Placental epithelial cell (primary cell): ENCODE results near the gene C1orf35. TPM values are rescaled to one million over a fixed set of nuclear protein-coding genes. Genes with fewer than 3 reads are reported as not detected.

Source experiments
- small RNA-seq: library from RNA; depleted of rRNA; stranded (forward); fragments of <200 nt; gene quantifications from one replicate; pipeline ENCODE3, GENCODE V24; 2012
- total RNA-seq: library from RNA; depleted of rRNA; stranded (reverse); fragments of >200 nt; gene quantifications from 2 replicates; pipeline ENCODE4 v1.2.3, GENCODE V29; 2012

The C1orf35 gene
- total RNA-seq = 5.7 and 9.4 TPM in 2 replicates

DNA sequence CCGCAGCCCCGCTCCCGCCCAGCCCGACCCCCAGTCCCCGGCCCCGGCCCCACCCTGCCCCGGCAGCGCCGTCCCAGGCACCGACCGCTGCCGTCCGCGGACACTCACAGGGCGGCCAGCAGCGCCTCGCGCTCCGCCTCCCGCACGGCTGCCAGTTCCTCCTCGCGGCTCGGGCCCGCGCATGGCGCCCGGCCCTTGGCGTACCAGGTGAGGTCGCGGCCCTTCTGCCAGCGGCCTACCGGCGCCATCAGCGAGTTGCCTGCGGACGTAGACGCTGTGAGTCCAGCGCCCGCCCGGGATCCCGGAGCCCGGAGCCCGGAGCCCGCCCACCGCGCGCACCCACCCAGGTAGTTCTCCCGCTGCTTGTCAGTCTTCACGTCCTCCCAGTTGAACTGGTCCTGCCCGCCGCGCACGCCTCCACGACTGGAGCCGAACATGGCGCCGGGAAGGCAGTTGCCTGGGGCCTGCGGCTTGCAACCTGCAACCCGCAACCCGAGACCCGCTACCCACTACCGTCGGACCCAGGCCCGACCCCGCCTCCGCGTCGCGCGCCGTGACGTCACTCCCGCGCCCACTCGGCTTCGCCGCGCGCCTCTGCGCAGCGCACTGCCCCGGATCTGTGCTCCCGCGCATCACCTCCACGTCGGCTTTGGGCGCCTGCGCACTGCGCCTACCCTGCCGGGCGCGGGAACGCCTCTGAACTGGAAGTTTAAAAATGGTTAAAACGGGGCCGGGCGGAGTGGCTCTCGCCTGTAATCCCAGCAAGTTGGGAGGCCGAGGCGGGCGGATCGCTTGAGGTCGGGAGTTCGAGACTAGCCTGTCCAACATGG, at the start of gene C1orf35:
Gene C1orf35, minus strand, starts transcription at position 535 of the 830 bp plus-strand sequence. Its CDS starts 98 bp downstream, at position 437.

DNA sequence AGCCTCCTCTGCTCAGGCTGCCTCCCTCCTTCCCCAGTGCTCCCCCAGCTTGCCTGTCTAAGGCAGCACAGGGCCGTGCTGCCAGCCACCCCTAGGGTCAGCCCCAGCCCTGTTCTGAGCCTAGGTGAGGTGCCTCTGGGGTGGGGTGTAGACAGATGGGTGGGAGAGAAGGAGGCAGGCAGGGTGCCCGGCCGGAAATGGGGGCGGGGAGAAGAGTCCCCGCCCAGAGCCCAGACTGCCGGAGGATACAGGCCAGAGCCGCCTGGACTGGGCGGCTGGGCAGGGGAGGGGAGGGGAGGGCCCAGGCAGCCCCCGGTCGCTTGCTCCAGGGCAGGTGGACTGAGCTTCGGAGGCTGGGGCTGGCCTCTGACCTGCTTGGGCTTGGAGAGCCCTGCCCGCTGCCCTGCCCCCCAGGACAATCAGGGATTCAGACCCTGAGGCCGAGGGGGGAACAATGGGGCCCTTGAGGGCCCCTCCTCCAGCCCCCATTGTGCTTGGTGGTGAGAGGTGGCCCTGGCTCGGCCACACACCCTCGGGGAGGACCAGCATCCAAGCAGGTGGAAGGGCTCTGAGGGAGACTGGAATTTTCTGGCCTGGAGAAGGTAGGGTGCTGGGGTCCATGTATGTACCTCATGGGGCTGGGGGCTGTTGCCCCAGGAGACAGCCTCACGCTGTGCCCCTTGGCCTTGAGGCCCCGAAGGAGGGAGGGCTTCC, 46.4 kb upstream of the C1orf35 start, which contains the start of gene GJC2:
Gene GJC2, plus strand, starts transcription at position 525 of the 714 bp plus-strand sequence. CDS start 7,829 bp downstream, outside the sequence.

DNA sequence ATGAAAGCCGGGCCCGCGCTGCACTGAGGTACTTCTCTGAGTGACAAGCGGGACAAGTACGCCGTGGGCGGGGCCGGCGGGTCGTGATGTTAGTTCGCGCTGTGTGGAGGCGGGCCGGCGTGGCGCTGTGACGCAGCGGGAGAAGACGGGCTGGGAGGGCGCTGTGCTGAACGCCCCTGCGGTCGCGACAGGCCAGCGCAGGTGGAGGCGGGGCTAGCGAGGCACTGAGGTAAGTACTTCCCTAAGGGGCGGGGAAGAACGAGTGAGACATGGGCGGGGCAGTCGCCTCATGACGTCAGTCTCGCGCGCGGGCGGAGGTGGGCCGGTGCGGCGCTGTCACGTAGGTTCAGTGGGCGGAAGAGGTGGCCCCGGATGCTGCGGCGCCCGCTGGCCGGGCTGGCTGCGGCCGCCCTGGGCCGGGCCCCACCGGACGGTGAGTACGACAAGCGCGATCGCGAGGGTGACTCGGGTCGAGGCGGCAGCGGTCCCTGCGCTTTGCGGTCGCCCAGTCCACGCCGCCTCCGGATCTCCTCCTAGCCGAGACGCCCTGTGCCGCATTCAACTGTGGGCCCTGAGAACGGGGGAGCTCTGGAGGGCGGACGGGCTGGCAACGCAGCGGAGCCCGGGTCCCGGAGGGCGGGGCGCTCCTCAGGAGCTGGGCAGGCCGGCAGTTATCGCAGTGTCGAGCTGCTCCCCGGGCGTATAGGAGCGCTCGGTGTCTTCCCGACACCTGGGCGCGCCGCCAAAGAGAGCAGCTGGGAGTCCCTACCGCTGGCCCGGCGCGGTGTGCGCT, 37.0 kb upstream of the C1orf35 start, which contains the start of gene GUK1:
Gene GUK1, plus strand, starts transcription at position 349 of the 793 bp plus-strand sequence. Its CDS starts 24 bp downstream, at position 373.

DNA sequence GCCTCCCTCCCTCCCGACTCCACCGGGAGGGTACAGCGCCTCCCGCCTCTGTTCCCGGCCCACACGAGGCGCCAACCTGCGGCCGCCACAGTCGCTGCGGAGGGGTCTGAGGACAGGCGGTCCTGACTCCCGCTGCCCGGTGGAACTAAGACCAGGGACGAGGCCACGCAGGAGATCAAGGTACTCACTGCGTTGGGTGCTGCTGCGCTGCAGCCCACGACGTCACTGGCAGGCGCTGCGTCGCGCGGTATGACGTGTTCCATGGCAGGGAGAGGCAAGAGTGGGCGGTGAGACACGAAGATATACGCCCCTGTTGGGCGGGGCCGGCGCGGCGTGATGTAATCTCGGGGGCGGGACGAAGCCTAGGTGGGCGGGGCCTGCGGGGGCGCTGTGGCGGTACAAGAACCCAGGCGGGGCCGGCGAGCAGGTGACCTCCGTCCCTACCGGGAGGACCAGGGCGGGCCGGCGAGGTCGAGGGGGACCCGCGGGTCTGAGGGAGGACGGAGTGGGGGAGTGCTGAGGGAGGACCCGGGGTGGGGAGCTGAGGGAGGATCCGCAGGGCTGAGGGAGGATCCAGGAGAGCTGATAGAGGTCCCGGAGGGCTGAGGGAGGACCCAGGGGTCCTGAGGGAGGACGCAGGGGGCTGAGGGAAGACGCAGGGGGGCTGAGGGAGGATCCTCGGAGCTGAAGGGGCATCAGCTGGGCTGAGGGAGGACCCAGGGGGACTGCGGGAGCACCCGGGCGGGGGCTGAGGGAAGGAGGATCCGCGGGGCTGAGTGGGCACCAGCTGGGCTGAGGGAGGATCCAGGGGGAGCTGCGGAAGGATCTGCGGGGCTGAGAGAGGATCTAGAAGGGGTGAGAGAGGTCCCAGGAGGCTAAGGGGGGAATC, 6.2 kb upstream of the C1orf35 start, which contains the start of gene MRPL55:
Gene MRPL55, minus strand, starts transcription at position 227 of the 889 bp plus-strand sequence. CDS start 1,039 bp downstream, outside the sequence.

DNA sequence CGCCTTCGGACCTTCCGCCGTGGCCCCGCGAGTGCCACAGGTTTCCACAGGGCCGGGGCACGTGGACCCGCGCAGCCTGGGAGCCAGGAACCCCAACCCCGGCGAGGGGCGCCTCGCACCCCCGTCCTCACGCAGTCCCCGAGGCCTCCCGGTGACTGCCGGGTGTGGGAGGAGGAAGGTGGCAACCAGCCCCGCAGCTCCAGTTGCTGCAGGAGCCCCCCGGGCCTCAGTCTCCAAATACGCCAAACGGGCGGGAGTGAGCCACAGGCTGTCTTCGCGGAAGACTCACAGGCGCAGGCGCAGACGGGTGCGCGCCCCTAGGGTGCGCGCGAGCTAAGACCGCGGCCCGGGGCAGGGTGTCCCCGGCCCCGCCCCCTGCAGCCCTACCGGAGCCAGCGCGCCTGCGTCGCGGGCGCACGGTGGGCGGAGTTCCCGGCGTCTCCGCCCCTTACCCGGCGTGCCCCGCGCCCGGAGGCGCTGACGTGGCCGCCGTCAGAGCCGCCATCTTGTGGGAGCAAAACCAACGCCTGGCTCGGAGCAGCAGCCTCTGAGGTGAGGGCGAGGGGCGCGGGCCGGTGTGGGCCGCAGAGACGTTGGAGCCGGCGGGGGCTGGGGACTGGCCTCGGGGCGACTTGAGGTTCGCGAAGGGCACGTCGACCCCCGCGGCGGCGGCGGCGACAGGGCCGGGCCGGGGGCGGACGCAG, 20.8 kb downstream of the C1orf35 start, which contains the start of gene ARF1:
Gene ARF1, plus strand, starts transcription at position 495 of the 704 bp plus-strand sequence. CDS start 14,407 bp downstream, outside the sequence.

Small RNA genes lying within 50 kb of the gene (small RNA-seq; reads per million reads assigned to genes)
- not detected for gene AL359510.1

Other genes starting within 250 kb of the C1orf35 start
- gene WNT9A, start 155.4 kb downstream of the C1orf35 start, total RNA-seq = 5.1 and 7.6 TPM in 2 replicates
- not detected in 2 replicates for gene WNT3A, start 96.3 kb downstream of the C1orf35 start, total RNA-seq
- 345 and 501 TPM in 2 replicates for gene ARF1, start 20.6 kb downstream of the C1orf35 start, total RNA-seq
- 44.5 and 106 TPM in 2 replicates for gene MRPL55, start 6.0 kb upstream of the C1orf35 start, total RNA-seq
- gene GUK1, start 37.0 kb upstream of the C1orf35 start, total RNA-seq = 267 and 413 TPM in 2 replicates
- 0.79 and 2.1 TPM in 2 replicates for gene GJC2, start 46.6 kb upstream of the C1orf35 start, total RNA-seq
- 6.7 and 14.9 TPM in 2 replicates for gene IBA57, start 62.5 kb upstream of the C1orf35 start, total RNA-seq
- gene OBSCN, start 104.7 kb upstream of the C1orf35 start, total RNA-seq = 8.5 and 54.2 TPM in 2 replicates